Measurements from ENCODE around the gene SPATS2L.

DNA sequence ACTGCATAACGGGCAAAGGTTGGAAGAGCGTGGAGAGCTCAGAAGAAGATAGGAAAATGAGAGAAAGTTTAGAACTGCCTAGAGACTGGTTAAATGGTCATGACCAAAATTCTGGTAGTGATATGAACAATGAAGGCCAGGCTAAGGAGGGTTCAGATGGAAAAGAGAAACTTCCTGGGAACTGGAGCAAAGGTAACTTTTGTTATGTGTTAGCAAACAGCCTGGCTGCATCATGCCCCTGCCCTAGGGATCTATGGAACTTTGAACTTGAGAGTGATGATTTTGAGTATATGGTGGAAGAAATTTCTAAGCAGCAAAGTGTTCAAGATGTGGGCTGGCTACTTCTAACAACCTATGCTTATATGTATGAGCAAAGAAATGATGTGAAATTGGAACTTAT is 44.4 kb upstream of the SPATS2L start:
- TF ChIP-seq EZH2 (IDR thresholded peaks at IDR 0.05) (no peak), EZH2phosphoT487 (IDR thresholded peaks at IDR 0.05) (no peak)
- TF ChIP-seq, protein P1, sequence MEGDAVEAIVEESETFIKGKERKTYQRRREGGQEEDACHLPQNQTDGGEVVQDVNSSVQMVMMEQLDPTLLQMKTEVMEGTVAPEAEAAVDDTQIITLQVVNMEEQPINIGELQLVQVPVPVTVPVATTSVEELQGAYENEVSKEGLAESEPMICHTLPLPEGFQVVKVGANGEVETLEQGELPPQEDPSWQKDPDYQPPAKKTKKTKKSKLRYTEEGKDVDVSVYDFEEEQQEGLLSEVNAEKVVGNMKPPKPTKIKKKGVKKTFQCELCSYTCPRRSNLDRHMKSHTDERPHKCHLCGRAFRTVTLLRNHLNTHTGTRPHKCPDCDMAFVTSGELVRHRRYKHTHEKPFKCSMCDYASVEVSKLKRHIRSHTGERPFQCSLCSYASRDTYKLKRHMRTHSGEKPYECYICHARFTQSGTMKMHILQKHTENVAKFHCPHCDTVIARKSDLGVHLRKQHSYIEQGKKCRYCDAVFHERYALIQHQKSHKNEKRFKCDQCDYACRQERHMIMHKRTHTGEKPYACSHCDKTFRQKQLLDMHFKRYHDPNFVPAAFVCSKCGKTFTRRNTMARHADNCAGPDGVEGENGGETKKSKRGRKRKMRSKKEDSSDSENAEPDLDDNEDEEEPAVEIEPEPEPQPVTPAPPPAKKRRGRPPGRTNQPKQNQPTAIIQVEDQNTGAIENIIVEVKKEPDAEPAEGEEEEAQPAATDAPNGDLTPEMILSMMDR (IDR thresholded peaks at IDR 0.05): no peak
